NCI-H1436 (cell line): ENCODE data around the gene NUP62.

Experiments
- DNase-seq: peaks from one replicate; lab custom pipeline; 2025; lab: John Stamatoyannopoulos, UW

Gene NUP62

GRCh38 chr19:49881186-49881585 is 48.1 kb downstream of the NUP62 start:
- DNase-seq: no peak

- no peak for DNase-seq
These were observed 49.0 kb downstream of the NUP62 start for GRCh38 chr19:49880162-49880869.

DNA sequence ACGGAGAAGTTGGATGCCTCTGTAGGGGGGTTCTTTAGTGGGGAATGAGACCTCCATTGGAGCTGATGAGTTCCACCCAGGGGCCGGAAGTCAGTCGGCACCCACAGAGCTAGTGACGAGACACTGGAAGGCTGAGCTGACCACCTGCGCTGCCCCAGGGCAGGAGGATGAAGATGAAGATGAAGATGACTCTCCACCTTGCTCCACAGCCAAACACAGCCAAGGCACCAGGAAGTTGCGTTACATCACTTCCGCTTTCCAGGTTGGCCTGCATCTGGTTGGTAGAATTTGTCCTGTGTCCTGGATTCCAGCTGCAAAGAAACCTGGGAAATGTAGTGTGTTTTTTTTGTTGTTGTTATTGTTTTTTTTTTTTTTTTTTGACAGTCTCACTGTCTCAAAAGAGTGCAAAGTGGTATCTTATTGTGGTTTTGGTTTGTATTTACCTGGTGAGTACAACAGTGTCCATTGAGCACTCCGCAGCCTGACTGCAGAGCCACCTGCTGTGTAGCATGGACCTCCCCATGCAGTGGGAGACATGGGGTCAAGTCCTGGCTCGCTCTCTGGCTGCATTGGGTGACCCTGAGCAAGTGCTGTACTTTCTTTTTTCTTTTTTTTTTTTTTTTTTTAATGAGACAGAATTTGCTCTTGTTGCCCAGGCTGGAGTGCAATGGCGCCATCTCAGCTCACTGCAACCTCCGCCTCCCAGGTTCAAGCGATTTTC is 49.9 kb downstream of the NUP62 start:
- DNase-seq: no peak

DNA sequence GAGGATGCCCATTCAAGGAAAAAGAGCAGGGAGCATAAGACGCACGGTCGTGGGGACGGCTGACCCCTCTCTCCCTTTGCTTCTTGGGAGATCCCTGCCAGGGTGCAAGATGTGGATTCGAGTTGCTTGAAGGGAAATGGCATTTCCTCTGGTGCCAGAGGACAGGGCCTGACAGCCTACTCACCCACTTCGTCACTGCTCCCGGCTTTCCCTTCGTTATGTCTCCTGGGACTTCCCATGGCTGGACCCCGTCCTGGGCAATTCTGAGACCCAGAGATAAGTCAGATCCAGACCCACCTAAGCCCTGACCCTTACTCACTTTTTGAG is 50.6 kb downstream of the NUP62 start:
- no peak for DNase-seq

GRCh38 chr19:49877879-49878743 is 51.2 kb downstream of the NUP62 start:
- peak; percentile 98 for DNase-seq

DNA sequence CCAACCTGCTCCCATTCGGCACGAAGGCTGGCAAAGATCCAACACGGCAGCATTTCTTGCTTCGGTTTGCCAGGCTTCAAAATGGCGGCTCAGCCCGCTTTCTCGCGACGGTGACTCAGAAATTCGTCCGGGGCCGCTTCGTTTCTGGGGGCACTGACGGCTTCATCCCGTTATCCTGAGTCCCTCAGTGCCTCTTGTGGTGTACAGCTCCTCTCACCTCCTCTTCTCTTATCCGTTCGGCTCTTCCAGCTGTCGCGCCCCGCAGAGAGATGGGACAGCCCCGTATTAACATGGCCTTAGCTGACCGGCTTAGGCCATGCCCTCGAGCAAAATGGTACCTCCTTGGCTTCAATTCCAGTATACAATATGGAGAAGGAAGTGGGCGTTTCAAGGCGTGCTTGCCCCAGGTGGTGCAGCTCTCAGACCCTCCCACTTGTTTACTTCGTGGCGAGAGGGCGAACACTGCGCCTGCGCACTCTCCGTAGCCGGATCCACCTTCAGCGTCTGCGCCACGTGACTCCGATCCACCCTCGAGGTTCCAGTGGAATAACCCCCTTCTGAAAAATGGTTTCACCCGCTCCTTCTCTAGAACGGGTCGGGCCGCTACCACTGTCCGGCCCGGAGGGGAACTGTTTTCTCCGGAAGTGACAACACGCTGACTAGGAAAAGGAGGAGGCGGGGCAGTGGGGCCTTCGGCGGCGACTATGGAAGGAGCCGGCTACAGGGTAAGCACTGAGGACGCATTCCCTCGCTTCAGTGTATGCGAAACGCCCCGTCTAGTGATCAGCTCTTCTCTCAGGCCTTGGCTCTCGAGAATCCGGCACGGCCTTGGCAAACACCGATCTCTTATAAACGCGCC is 52.1 kb downstream of the NUP62 start, which contains the start of the genes AKT1S1 and TBC1D17:
TSS of gene AKT1S1 (minus strand) at position 336 of the 859 bp plus-strand sequence. CDS start 4,060 bp downstream, outside the sequence.
TSS of gene TBC1D17 (plus strand) at position 683 of the 859 bp plus-strand sequence. CDS start at position 705, 22 bp downstream.
- DNase-seq: peak; percentile 100

GRCh38 chr19:49876422-49877019 is 52.8 kb downstream of the NUP62 start:
- DNase-seq: peak; percentile 100

DNA sequence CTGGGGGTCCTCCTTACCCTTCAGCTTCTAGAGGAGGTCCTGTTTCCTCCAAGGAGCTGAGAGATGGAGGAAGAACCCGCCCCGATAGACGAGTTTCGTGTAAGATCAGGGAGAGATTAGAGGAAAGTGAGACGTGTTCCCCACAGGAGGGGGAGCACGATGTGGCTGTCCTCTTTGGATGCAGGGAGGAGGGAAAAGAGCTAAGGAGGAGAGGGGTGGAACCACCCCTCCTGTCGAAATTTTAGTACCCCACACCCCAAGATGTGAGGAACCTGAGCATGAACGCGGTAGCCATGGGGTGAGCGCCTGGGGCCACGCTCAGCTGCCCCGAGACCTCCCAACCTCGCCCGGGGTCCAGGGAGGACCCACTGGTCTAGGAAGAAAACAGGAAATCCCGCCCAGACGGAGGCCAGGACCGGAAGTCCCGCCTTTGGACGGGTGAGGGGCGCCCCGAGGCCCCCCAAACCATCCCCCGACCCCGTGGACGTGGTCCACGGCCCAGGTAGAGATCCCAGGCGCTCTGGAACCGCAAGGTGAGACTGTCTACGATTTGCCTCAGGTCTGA is 53.4 kb downstream of the NUP62 start:
- peak; percentile 72 for DNase-seq

- DNase-seq: no peak
These were observed 54.1 kb downstream of the NUP62 start for GRCh38 chr19:49875177-49875576.

GRCh38 chr19:49874503-49875157 is 54.7 kb downstream of the NUP62 start:
- no peak for DNase-seq

GRCh38 chr19:49873834-49874233 is 55.5 kb downstream of the NUP62 start:
- DNase-seq: no peak

DNA sequence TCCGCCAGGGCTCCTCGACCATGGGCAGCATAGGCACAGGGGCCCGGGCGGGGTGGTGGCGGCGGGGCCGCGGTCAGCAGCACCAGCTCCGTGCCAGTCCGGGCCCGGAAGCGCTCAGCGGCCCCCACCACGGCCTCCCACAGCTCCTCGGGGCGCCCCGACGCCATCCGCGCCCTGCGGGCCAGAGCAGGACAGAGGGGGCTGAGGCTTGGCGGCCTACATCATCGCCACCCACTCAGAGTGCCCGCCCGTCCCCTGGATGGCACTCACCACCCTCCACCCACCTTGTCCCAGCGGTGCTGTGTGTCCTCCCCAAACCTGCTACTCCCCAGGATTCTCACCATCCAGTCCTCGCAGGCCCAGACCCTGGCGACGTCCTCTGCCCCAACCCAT is 56.2 kb downstream of the NUP62 start:
- DNase-seq: no peak

DNA sequence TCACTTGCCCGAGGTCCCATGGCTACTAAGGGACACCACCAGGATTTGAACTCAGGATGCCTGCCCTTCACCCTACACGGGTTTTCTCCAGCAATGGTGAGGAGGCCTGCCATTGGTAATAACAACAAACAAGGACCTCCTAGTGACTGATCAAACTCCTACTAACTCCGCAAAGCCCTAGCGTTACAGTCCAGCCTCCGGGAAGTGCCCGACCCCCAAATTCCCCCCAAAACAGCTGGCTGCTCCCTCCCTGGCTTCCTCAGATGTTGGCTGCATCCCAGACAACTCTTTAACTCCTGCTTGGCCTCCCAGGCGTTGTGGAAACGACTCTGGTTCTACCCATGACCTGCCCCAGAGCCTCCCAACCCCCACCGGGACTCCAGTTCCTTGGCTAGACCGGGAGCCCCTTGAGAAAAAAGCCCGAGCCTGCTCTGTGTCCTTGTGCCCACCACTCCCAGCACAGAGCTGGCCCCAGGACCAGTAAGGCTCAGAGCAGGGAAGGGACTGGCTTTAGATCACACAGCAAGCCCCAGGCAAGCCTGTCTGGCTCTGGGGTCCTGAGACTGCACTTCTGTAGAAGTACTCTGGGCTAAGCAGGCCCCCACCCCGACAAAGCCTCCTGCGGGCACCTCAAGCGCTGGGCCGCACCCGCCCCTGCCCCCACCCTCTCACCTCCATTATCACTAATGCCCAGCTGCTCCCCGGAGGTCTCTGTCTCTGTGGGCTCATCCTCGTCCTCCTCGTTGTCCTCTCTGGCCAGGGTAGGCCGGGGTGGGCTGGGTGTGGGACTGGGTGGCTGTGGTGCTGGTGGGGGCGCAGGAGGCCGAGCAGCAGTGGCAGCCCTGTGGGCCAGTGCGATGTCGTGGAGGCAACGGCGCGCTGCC is 56.8 kb downstream of the NUP62 start:
- DNase-seq: no peak

DNA sequence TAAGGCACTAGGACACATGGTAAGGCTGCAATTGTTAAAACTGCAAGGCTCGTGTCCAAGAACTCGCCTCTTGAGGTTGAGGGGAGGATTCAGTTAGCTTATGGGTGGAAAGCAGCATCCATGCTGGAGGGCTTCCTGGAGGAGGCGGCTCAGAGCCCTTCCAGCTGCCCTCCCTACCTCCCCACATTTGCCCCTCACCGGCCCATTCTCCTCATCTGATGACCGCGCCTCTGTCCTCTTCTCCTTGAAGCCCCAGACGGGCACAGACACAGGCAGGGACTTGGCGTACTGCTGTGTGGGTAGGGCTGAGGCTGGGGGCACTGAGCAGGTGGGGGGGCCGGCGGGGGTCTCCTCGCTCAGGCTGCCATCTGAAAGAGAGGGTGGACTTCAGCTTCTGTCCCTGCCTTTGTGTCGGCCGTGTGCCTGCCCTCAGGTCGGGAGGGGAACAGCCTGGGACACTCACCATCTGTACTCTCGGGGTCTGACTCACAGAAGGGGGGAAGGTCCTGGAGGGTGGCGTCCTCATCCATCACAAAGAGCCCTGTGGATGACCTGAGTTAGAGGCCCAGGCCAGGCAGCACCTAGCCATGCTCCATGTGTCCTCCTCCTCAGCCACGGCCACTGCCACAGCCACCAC is 57.8 kb downstream of the NUP62 start:
- no peak for DNase-seq

DNA sequence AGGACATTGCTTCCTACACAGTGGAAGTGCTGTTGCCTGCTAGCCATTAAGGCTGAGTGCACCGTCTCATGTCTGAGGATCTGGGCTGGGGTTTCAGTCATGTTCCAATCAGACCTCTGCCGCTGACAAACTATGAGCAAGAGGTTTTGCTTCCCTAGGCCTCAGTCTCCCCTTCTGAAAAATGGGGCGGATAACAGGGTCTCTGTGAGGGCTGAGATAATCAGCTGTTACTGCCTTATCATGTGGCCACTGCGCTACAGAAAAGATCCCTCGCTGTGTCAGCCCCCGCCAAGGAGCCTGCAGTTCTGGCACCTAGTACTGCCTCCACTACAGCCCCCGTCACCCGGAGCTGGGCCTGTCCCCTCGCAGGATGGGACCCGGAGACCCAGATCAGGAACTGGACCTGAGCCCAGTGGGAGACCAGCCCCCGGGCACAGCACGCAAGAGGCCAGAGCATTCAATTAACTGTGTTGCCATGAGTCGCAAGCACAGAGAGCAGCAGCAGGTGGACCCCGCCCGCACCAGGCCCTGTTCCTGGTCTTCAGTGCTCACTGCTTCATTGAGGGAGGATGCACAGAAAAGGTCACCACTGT is 58.9 kb downstream of the NUP62 start:
- no peak for DNase-seq

DNA sequence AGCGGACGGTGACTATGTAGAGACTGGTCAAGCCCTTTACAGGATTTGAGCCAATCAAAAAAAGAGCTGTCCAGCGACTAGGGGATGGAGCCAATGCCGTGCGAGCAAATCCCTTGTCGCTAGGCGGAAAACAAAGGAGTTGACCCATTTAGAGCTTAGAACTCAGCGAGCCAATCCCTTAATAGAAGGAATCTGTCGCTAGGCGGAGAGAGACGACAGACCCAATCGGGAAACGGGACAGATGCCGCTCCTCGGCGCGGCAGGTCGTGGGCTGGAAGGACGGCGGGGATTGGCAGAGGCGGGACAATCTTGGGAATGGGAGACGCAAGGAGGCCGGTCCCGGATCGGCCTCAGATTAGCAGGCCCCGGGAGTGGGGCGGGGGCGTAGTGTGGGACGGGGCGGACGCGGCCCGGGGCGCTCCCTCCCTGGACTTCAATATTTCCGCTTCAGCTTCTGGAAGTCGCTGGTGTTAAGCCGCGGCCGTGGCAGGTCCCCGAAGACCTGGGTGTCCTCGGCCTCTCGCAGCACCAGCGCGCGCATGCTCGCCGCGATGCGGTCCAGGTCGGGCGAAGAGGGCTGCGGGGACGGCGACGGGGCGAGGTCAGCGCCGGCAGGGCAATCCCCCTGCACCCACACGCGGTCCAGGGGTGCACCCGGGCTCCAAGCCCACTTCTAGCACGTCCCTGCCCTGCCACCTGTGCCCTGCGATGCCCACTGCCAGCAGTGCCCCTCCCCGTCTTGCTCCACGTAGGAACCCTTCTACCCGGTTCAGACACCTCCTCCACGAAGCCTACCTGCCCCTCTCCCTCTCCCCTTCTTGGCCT is 59.6 kb downstream of the NUP62 start:
- peak; percentile 100 for DNase-seq

DNA sequence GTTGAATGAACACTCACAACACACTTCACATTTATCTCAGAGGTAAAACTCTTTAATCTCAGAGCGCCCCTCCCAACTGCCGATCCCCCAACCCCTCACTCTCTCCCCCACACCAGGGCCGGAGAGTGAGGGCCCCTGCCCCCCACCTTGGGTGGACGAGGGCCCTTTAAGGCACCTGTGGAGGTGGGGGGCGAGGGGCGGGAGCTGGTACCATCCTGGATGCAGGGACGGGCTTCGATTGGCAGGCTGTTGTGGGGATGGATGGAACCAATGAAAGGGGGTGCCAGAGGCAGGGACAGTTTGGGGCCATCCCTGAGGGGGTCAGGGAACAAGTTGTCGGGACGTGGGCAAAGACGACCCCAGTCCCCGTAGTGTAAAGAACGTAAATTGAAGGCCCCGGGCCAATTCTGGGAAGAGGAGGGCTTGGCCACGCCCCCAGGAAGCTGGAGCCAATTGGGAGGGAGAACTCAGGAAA is 60.3 kb downstream of the NUP62 start:
- no peak for DNase-seq
